ENCODE measurements around the gene CCDC30.

DNA sequence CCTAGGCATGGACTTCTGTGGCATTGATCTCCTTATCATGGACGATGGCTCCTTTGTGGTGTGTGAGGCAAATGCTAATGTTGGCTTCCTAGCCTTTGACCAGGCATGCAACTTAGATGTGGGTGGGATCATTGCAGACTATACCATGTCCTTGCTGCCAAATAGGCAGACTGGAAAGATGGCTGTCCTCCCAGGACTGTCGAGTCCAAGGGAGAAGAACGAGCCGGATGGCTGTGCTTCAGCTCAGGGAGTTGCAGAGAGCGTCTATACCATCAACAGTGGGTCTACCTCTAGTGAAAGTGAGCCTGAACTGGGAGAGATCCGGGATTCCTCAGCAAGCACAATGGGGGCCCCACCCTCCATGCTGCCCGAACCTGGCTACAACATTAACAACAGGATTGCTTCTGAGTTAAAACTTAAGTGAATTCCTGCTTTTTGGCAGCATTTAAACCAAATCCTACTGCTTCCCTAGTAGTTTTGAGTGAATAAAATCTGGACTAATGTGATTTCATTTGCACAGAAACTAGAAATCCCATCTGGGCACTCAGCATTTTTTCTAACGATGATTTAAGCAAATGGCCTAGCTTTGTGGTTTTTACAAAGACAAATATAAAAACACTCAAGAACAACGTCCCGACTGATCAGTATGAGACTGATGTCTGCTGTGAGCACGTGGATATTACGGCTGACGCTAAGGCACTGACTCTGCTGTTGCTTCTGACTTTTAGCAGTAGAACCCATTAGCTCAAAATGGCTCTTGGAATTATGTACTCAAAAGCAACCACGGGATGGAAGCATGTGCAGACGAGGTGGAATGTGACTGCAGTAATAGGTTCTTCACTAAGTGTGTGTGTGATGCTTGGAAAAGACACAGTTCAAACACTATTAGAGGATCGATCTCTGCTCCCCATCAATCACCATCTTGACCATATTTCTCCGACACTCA, 48.3 kb upstream of the CCDC30 start:
- TF ChIP-seq, protein P1, sequence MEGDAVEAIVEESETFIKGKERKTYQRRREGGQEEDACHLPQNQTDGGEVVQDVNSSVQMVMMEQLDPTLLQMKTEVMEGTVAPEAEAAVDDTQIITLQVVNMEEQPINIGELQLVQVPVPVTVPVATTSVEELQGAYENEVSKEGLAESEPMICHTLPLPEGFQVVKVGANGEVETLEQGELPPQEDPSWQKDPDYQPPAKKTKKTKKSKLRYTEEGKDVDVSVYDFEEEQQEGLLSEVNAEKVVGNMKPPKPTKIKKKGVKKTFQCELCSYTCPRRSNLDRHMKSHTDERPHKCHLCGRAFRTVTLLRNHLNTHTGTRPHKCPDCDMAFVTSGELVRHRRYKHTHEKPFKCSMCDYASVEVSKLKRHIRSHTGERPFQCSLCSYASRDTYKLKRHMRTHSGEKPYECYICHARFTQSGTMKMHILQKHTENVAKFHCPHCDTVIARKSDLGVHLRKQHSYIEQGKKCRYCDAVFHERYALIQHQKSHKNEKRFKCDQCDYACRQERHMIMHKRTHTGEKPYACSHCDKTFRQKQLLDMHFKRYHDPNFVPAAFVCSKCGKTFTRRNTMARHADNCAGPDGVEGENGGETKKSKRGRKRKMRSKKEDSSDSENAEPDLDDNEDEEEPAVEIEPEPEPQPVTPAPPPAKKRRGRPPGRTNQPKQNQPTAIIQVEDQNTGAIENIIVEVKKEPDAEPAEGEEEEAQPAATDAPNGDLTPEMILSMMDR (optimal IDR thresholded peaks at IDR 0.05 in 1 of 3, IDR thresholded peaks at IDR 0.05 in 1 of 3, conservative IDR thresholded peaks at IDR 0.05 in 1 of 3; ENCODE audit: extremely low read depth in 1 of 3, insufficient read depth in 2 of 3, low read length in 3 of 3) = no peak
- no peak for TF ChIP-seq EZH2 (IDR thresholded peaks at IDR 0.05; ENCODE audit: low read length)

Measured in keratinocyte (primary cell).